PFSK-1 (cell line): Measurements from ENCODE around the gene NUDC.

Experiments used
- FOXP2 ChIP-seq: optimal IDR thresholded peaks from 2 replicates; pipeline ENCODE3; 2011; ENCODE audit warnings: borderline replicate concordance, control low read depth, inconsistent platforms; ENCODE audit not compliant: insufficient read depth; ENCODE audit errors: extremely low read length, extremely low read depth
- POLR2AphosphoS5 ChIP-seq: IDR thresholded peaks from 2 replicates; pipeline ENCODE4 v1.6.1; 2012; ENCODE audit warnings: low read depth, mild to moderate bottlenecking, control low read depth, low read length, moderate library complexity
- SIN3A ChIP-seq: IDR thresholded peaks from 2 replicates; pipeline ENCODE4 v1.6.1; 2012; ENCODE audit warnings: mild to moderate bottlenecking, low read length, moderate library complexity, borderline replicate concordance; ENCODE audit not compliant: insufficient read depth
- TAF1 ChIP-seq: IDR thresholded peaks from 2 replicates; pipeline ENCODE4 v1.6.1; 2012; ENCODE audit warnings: low read length, control low read depth, borderline replicate concordance; ENCODE audit not compliant: insufficient read depth
- TF ChIP-seq, protein P1 (sequence below), 2 experiments: IDR thresholded peaks; 2 replicates each; pipeline versions ENCODE4 v1.6.1 to v1.8.0; 2011 to 2012; ENCODE audit warnings: low read depth in 2 of 2, low read length in 2 of 2, control low read depth in 1 of 2, inconsistent platforms in 1 of 2, mild to moderate bottlenecking in 1 of 2, moderate library complexity in 1 of 2; ENCODE audit not compliant: insufficient read depth in 1 of 2

The NUDC gene

GRCh38 chr1:26910343-26911160, 11.0 kb upstream of the NUDC start:
- TF ChIP-seq FOXP2 (no peak), TAF1 (no peak), SIN3A (no peak), POLR2AphosphoS5 (no peak)
- TF ChIP-seq, protein P1, sequence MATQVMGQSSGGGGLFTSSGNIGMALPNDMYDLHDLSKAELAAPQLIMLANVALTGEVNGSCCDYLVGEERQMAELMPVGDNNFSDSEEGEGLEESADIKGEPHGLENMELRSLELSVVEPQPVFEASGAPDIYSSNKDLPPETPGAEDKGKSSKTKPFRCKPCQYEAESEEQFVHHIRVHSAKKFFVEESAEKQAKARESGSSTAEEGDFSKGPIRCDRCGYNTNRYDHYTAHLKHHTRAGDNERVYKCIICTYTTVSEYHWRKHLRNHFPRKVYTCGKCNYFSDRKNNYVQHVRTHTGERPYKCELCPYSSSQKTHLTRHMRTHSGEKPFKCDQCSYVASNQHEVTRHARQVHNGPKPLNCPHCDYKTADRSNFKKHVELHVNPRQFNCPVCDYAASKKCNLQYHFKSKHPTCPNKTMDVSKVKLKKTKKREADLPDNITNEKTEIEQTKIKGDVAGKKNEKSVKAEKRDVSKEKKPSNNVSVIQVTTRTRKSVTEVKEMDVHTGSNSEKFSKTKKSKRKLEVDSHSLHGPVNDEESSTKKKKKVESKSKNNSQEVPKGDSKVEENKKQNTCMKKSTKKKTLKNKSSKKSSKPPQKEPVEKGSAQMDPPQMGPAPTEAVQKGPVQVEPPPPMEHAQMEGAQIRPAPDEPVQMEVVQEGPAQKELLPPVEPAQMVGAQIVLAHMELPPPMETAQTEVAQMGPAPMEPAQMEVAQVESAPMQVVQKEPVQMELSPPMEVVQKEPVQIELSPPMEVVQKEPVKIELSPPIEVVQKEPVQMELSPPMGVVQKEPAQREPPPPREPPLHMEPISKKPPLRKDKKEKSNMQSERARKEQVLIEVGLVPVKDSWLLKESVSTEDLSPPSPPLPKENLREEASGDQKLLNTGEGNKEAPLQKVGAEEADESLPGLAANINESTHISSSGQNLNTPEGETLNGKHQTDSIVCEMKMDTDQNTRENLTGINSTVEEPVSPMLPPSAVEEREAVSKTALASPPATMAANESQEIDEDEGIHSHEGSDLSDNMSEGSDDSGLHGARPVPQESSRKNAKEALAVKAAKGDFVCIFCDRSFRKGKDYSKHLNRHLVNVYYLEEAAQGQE (IDR thresholded peaks at IDR 0.05; ENCODE audit: insufficient read depth in 1 of 2, low read depth in 2 of 2, low read length in 2 of 2): no peak

DNA sequence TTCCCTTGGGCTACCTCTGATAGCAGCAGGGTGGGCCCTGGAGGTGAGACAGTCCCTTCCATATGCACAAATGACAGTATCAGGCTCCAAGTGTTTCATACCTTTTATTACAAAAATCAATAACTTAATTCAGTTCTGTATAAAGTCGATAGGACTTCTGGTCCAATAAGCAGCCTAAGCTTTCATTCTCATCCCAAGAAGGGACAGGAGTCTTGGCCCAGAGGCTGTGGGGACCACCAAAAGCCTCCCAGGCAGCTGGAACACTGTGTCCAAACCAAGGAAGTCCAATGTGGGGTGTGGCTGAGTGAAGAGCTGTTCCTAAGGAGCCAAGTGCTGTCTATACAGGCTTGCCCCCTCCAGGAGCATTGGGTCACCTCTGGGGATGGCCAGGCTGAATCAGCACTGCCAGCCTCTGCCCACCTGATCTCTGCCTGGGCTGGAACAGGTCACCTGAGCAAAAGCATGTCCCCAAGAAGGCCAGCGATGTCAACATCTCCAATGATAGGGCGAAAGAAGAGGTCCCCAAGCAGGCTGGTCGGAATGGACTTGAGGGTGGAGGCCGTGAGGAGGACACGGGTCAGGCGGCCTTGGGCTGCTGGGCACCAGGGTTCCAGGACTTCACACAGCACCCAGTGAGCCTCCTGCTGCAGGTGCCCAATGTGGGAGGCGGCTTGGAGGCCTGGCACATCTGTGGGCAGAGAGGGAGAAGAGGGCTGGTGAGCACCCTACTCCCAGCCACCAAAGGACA, 10.0 kb upstream of the NUDC start:
- TF ChIP-seq, protein P1 (IDR thresholded peaks at IDR 0.05; ENCODE audit: insufficient read depth in 1 of 2, low read depth in 2 of 2, low read length in 2 of 2): no peak
- no peak for TF ChIP-seq TAF1
- TF ChIP-seq FOXP2: no peak
- no peak for TF ChIP-seq SIN3A
- no peak for TF ChIP-seq POLR2AphosphoS5

DNA sequence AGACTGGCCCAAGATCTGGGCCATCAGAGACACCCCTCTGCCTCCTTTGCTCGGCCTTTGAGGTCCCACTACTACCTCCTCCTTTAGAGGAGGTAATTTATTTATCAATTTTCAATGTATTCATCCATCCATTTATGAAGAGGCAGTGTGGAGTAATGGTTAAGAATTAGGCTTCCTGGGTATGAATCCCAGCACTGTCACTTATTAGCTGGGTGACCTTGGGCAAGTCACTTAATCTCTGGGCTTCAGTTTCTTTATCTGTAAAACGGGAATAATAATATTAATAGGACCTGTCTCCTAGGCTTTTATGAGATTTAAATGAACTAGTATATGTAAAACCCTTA, 9.4 kb upstream of the NUDC start:
- TF ChIP-seq, protein P1 (IDR thresholded peaks at IDR 0.05; ENCODE audit: insufficient read depth in 1 of 2, low read depth in 2 of 2, low read length in 2 of 2): no peak
- no peak for TF ChIP-seq SIN3A
- TF ChIP-seq FOXP2: no peak
- no peak for TF ChIP-seq TAF1
- no peak for TF ChIP-seq POLR2AphosphoS5

- TF ChIP-seq FOXP2: no peak
- no peak for TF ChIP-seq POLR2AphosphoS5
- TF ChIP-seq SIN3A: no peak
- TF ChIP-seq, protein P1 (IDR thresholded peaks at IDR 0.05; ENCODE audit: insufficient read depth in 1 of 2, low read depth in 2 of 2, low read length in 2 of 2): no peak
- TF ChIP-seq TAF1: no peak
Measured at GRCh38 chr1:26913389-26913753, 8.2 kb upstream of the NUDC start.
